ENCODE results near the gene GATAD2B. TPM values are rescaled to one million over a fixed set of nuclear protein-coding genes. Genes with fewer than 3 reads are reported as not detected.

The GATAD2B gene
- total RNA-seq, 4 donors from 2014 or later = 20.1 to 28.8 (median 21.5) TPM

GRCh38 chr1:153967107-153967999 lies 44.6 kb upstream of the GATAD2B start, which contains the start of gene CREB3L4:
TSS of gene CREB3L4 (plus strand) at chr1:153967902. CDS start at chr1:153968526, 624 bp downstream.
- intact Hi-C loops (cut with DNase I) = no loop called here

GRCh38 chr1:153963850-153964331 lies 41.1 kb upstream of the GATAD2B start:
- H3K27ac ChIP-seq = peak overlapping the region; percentile 74 to 98 (median 94)
- TF ChIP-seq CTCF (IDR thresholded peaks at IDR 0.05) (no peak), POLR2A (IDR thresholded peaks at IDR 0.05) (no peak)
- H3K4me3 ChIP-seq (replicated peaks in 1 of 3) = peak overlapping the region; percentile 6 to 79 (median 31)
- intact Hi-C loops (cut with DNase I) = no loop called here
- H3K9me3 ChIP-seq = no peaks in the 10 kb centered on the region
- no peaks in the 10 kb centered on the region for H3K27me3 ChIP-seq
- H3K4me1 ChIP-seq = peaks cover 34 to 48% of the 10 kb centered on the region in 2 donors
- WGBS, 2 donors = 0 to 1% methylated on average over 16 to 22 of the region's 22 CpGs
- H3K36me3 ChIP-seq = peaks cover 0 to 9% of the 10 kb centered on the region in 2 donors
- peak; percentile 56 to 57 for DNase-seq

More at GRCh38 chr1:153967107-153967999, 44.6 kb upstream of the GATAD2B start, which contains the start of gene CREB3L4:
- no peaks in the 10 kb centered on the region for H3K36me3 ChIP-seq
- peak; percentile 95 to 96 for DNase-seq
- peak within 1 kb of the TSS; percentile 88 to 98 (median 93) for H3K27ac ChIP-seq
- TF ChIP-seq CTCF (IDR thresholded peaks at IDR 0.05) (peak in 3 of 6 experiments; percentile 16 to 33 (median 30)), POLR2A (IDR thresholded peaks at IDR 0.05) (peak; percentile 86 to 96)
- no peaks in the 10 kb centered on the region for H3K9me3 ChIP-seq
- peaks cover 28 to 34% of the 10 kb centered on the region in 2 donors for H3K4me1 ChIP-seq
- no peaks in the 10 kb centered on the region for H3K27me3 ChIP-seq
- peak within 1 kb of the TSS; percentile 32 to 52 (median 46) for H3K4me3 ChIP-seq (replicated peaks in 1 of 3)
- 0 to 1% methylated on average over 38 to 43 of the region's 60 CpGs for WGBS, 2 donors

- Histone ChIP-seq H3K36me3 (peaks cover 0 to 9% of the 10 kb centered on the region in 2 donors), H3K4me1 (peaks cover 35 to 44% of the 10 kb centered on the region in 2 donors), H3K27ac (peak within 1 kb of the TSS; percentile 74 to 98 (median 94)), H3K4me3 (replicated peaks in 1 of 3) (peak within 1 kb of the TSS; percentile 31 to 79 (median 59)), H3K27me3 (no peaks in the 10 kb centered on the region), H3K9me3 (no peaks in the 10 kb centered on the region)
- WGBS, 2 donors = 0 to 1% methylated on average over 23 to 30 of the region's 54 CpGs
- peak; percentile 99 to 100 for DNase-seq
- intact Hi-C loops (cut with DNase I) = no loop called here
- TF ChIP-seq POLR2A (IDR thresholded peaks at IDR 0.05) (peak; percentile 15 to 88), CTCF (IDR thresholded peaks at IDR 0.05) (no peak)
Observed at GRCh38 chr1:153963030-153963849, 40.5 kb upstream of the GATAD2B start, which contains the start of gene SLC39A1. TSS of gene SLC39A1 (minus strand) at chr1:153963537. CDS start at chr1:153962715, 822 bp downstream.

GRCh38 chr1:153962088-153963029 lies 39.6 kb upstream of the GATAD2B start:
- peaks cover 39 to 40% of the 10 kb centered on the region in 2 donors for H3K4me1 ChIP-seq
- TF ChIP-seq POLR2A (IDR thresholded peaks at IDR 0.05) (no peak), CTCF (IDR thresholded peaks at IDR 0.05) (no peak)
- no peaks in the 10 kb centered on the region for H3K9me3 ChIP-seq
- H3K27me3 ChIP-seq = no peaks in the 10 kb centered on the region
- intact Hi-C loops (cut with DNase I) = no loop called here
- 40 to 49% methylated on average over 16 of the region's 16 CpGs for WGBS, 2 donors
- peak overlapping the region; percentile 11 to 79 (median 59) for H3K4me3 ChIP-seq (replicated peaks in 1 of 3)
- DNase-seq = peak; percentile 35 to 37
- peaks cover 0 to 9% of the 10 kb centered on the region in 2 donors for H3K36me3 ChIP-seq
- H3K27ac ChIP-seq = peak overlapping the region; percentile 74 to 98 (median 94)

All from thyroid gland (tissue), 4 donors.